CD14-positive monocyte (primary cell): ENCODE measurements around the gene PPIP5K1. TPM values are rescaled to one million over a fixed set of nuclear protein-coding genes. Genes with fewer than 3 reads are reported as not detected.

ENCODE experiments used
- DNase-seq, 3 donors: peaks; one replicate each; pipeline ENCODE4 v3.0.0-alpha.2; 2011 to 2022
- H2AFZ ChIP-seq: 2 replicates; pipeline ENCODE4 v1.6.0; 2012; ENCODE audit warnings: mild to moderate bottlenecking, low read depth, low read length, inconsistent platforms; ENCODE audit not compliant: insufficient read depth, poor library complexity, severe bottlenecking
- H3K27ac ChIP-seq, 2 donors: 1 replicate in 1 of 2; 2 replicates in 1 of 2; pipeline ENCODE4 v1.5.1; 2012 to 2013; ENCODE audit warnings: low read length in 2 of 2, control low read depth in 1 of 2, inconsistent platforms in 1 of 2, low read depth in 1 of 2, mild to moderate bottlenecking in 1 of 2
- H3K27me3 ChIP-seq, 2 donors: one replicate each; pipeline versions ENCODE4 v1.6.0 to v1.6.1; 2011 to 2013; ENCODE audit warnings: low read length in 2 of 2; ENCODE audit not compliant: control insufficient read depth in 2 of 2, insufficient read depth in 2 of 2
- H3K36me3 ChIP-seq, 2 donors: replicated peaks in 1 of 2; 1 replicate in 1 of 2; 2 replicates in 1 of 2; pipeline versions ENCODE4 v1.5.1 to v1.6.1; 2012 to 2013; ENCODE audit warnings: low read length in 2 of 2, control low read depth in 1 of 2, inconsistent platforms in 1 of 2, mild to moderate bottlenecking in 1 of 2; ENCODE audit not compliant: insufficient read depth in 2 of 2, control insufficient read depth in 1 of 2
- H3K4me1 ChIP-seq, 2 donors: 1 replicate in 1 of 2; 2 replicates in 1 of 2; pipeline versions ENCODE4 v1.5.1 to v1.6.1; 2012 to 2013; ENCODE audit warnings: low read length in 2 of 2, control low read depth in 1 of 2, inconsistent platforms in 1 of 2, mild to moderate bottlenecking in 1 of 2, moderate library complexity in 1 of 2; ENCODE audit not compliant: insufficient read depth in 2 of 2, control insufficient read depth in 1 of 2
- H3K4me2 ChIP-seq: replicated peaks from 2 replicates; pipeline ENCODE3; 2012; ENCODE audit warnings: low read length, moderate library complexity, mild to moderate bottlenecking; ENCODE audit not compliant: poor library complexity, severe bottlenecking; ENCODE audit errors: extremely low read depth
- H3K4me3 ChIP-seq, 3 experiments: fragments of 200-600 bp in 1 of 3; sonication (generic) in 1 of 3; replicated peaks in 1 of 3; 1 replicate in 2 of 3; 2 replicates in 1 of 3; pipeline ENCODE4 v1.5.1; 2011 to 2013; ENCODE audit warnings: low read length in 3 of 3, mild to moderate bottlenecking in 3 of 3, control low read depth in 2 of 3, low read depth in 2 of 3, inconsistent platforms in 1 of 3, moderate library complexity in 1 of 3
- H3K79me2 ChIP-seq: 2 replicates; pipeline ENCODE4 v1.6.0; 2012; ENCODE audit warnings: mild to moderate bottlenecking, control low read depth, inconsistent platforms, low read length, moderate library complexity; ENCODE audit not compliant: insufficient read depth
- H3K9ac ChIP-seq: 2 replicates; pipeline ENCODE4 v1.6.0; 2017; ENCODE audit warnings: low read length, mild to moderate bottlenecking; ENCODE audit not compliant: insufficient read depth, poor library complexity, severe bottlenecking
- H3K9me3 ChIP-seq, 2 donors: replicated peaks in 1 of 2; 1 replicate in 1 of 2; 2 replicates in 1 of 2; pipeline versions ENCODE4 v1.5.1 to v1.6.1; 2012 to 2013; ENCODE audit warnings: low read length in 2 of 2, control low read depth in 1 of 2; ENCODE audit not compliant: control insufficient read depth in 1 of 2, insufficient read depth in 1 of 2
- H4K20me1 ChIP-seq: 2 replicates; pipeline ENCODE4 v1.6.0; 2012; ENCODE audit warnings: mild to moderate bottlenecking, low read length, control low read depth, moderate library complexity; ENCODE audit not compliant: insufficient read depth
- H3K27ac Mint-ChIP-seq, 7 donors: one replicate each; pipeline ENCODE4 v1.8.0; 2020; ENCODE audit warnings: mild to moderate bottlenecking in 7 of 7, mixed read lengths in 7 of 7, moderate library complexity in 6 of 7, inconsistent platforms in 2 of 7
- H3K27me3 Mint-ChIP-seq, 3 donors: one replicate each; pipeline ENCODE4 v1.8.0; 2021 to 2022; ENCODE audit warnings: low read depth in 3 of 3, mild to moderate bottlenecking in 3 of 3, mixed read lengths in 3 of 3, moderate library complexity in 3 of 3, inconsistent platforms in 1 of 3
- H3K36me3 Mint-ChIP-seq, 2 donors: one replicate each; pipeline ENCODE4 v1.8.0; 2020; ENCODE audit warnings: mixed read lengths in 2 of 2, inconsistent platforms in 1 of 2, mild to moderate bottlenecking in 1 of 2
- H3K4me1 Mint-ChIP-seq: one replicate; pipeline ENCODE4 v1.8.0; 2020; ENCODE audit warnings: mild to moderate bottlenecking, mixed read lengths
- H3K4me3 Mint-ChIP-seq, 2 donors: one replicate each; pipeline ENCODE4 v1.8.0; 2020; ENCODE audit warnings: mild to moderate bottlenecking in 2 of 2, mixed read lengths in 2 of 2, moderate library complexity in 1 of 2
- H3K9me3 Mint-ChIP-seq, 7 donors: one replicate each; pipeline ENCODE4 v1.8.0; 2020 to 2022; ENCODE audit warnings: mixed read lengths in 7 of 7, mild to moderate bottlenecking in 6 of 7, moderate library complexity in 6 of 7, inconsistent platforms in 2 of 7
- CTCF ChIP-seq: fragments of 200-600 bp; IDR thresholded peaks from one replicate; pipeline ENCODE4 v1.8.0; 2022; ENCODE audit warnings: antibody characterized with exemption, mild to moderate bottlenecking
- WGBS: methylation state at CpG from one replicate; pipeline ENCODE4 v1.1.5; 2013; ENCODE audit warnings: missing lambda C conversion rate; ENCODE audit not compliant: insufficient coverage; 5-methylcytosine and 5-hydroxymethylcytosine counted together
- intact Hi-C, 2 donors: fragments of 100-400 bp; cut with micrococcal nuclease; formaldehyde crosslinking; loops; one replicate each; pipeline versions ENCODE4 v1.15.0 to v1.15.1; 2023
- polyA plus RNA-seq, 3 donors: library from polyadenylated mRNA; depleted of rRNA in 1 of 3; unstranded in 2 of 3; stranded (reverse) in 1 of 3; fragments of 300-500 nt in 2 of 3; fragments of >200 nt in 1 of 3; fragmentation: Illumina TruSeq in 2 of 3; gene quantifications; 1 replicate in 2 of 3; 2 replicates in 1 of 3; pipeline ENCODE4 v1.2.3, GENCODE V29; 2012 to 2021

PPIP5K1 gene
- polyA plus RNA-seq, 3 donors = 0.95 to 19.9 (median 2.0) TPM

DNA sequence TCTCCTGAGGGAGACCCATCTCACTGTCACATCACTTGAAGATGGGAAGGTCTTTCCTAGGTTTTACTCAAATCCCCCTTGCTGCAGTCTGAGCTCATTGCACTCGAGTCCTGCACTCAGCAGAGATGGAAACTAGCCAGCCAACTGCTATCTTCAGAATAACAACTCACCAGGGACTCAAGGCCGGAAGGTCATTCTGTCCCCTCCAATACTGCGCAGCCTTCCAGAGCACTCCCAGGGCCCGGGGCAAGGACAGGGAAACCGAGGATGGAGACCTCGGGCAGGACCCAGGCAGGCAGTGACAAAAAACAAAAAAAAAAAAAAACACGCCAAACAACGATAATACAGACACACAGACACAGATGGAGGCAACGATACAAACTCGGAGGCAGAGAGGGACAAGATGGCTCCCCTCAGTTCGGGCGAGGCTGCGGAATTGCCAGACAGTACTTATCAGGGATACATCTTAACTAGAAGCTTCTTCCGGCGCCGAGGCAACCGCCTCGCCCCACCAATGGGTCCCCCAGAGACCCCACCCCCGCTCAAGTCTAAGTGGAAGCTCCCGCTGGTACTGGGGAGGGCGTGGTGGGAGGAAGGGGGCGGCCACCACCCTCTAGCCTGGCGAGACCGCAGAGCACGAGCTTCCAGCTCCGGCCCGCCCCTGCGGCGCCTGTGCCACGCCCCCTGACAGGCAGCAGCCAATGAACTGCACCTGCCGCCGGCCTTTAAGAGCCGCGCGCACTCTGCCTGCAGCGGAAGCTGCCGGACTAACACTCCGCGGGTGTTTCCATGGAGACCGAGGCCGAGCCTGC lies 79.6 kb downstream of the PPIP5K1 start:
- intact Hi-C loops = loop anchor here (2.0 to 10.0 kb wide), 2 partner anchors 18 to 66 kb away; partner anchors contain the start of gene TP53BP1 (in 1 of the 2)
- Histone ChIP-seq H4K20me1 (no peaks in the 10 kb centered on the region), H3K79me2 (no peaks in the 10 kb centered on the region), H2AFZ (peak overlapping the region; percentile 96), H3K9me3 (peaks cover 0 to 3% of the 10 kb centered on the region in 2 donors), H3K4me2 (peak overlapping the region; percentile 88), H3K27ac (peak overlapping the region in 1 of 2 donors; percentile 77), H3K4me1 (peaks cover 11 to 13% of the 10 kb centered on the region in 2 donors), H3K4me3 (peak overlapping the region; percentile 59 to 97 (median 78)), H3K27me3 (peaks cover 9 to 11% of the 10 kb centered on the region in 2 donors), H3K36me3 (no peaks in the 10 kb centered on the region), H3K9ac (peak overlapping the region; percentile 57)
- H3K4me1 Mint-ChIP-seq = peaks cover 18% of the 10 kb centered on the region
- WGBS = 0% methylated on average over 29 of the region's 41 CpGs
- H3K4me3 Mint-ChIP-seq = peak overlapping the region; percentile 90 to 91
- peak; percentile 97 to 100 (median 99) for DNase-seq
- no peak for TF ChIP-seq CTCF
- H3K27ac Mint-ChIP-seq = peak overlapping the region; percentile 18 to 94 (median 86)
- H3K27me3 Mint-ChIP-seq = peaks cover 14 to 18% (median 15%) of the 10 kb centered on the region in 3 donors
- no peaks in the 10 kb centered on the region for H3K36me3 Mint-ChIP-seq
- peaks cover 0 to 5% (median 0%) of the 10 kb centered on the region in 7 donors for H3K9me3 Mint-ChIP-seq

- Mint-ChIP-seq H3K27ac (peak overlapping the region in 1 of 7 donors; percentile 94), H3K4me1 (peaks cover 18% of the 10 kb centered on the region), H3K9me3 (peaks cover 0 to 5% (median 0%) of the 10 kb centered on the region in 7 donors), H3K27me3 (peaks cover 14 to 18% (median 15%) of the 10 kb centered on the region in 3 donors), H3K4me3 (peak overlapping the region; percentile 90 to 91), H3K36me3 (no peaks in the 10 kb centered on the region)
- Histone ChIP-seq H2AFZ (peak overlapping the region; percentile 96), H3K4me3 (peak overlapping the region in 1 of 3 experiments; percentile 97), H3K27me3 (peaks cover 9 to 11% of the 10 kb centered on the region in 2 donors), H3K27ac (no peak overlapping the region), H3K4me2 (peak overlapping the region; percentile 88), H3K4me1 (peaks cover 11 to 13% of the 10 kb centered on the region in 2 donors), H4K20me1 (no peaks in the 10 kb centered on the region), H3K9ac (no peak overlapping the region), H3K79me2 (no peaks in the 10 kb centered on the region), H3K9me3 (peaks cover 0 to 3% of the 10 kb centered on the region in 2 donors), H3K36me3 (no peaks in the 10 kb centered on the region)
- no peak for DNase-seq
- intact Hi-C loops = loop anchor here (2.0 to 10.0 kb wide), 2 partner anchors 17 to 65 kb away; partner anchors contain the start of gene TP53BP1 (in 1 of the 2)
- no peak for TF ChIP-seq CTCF
- 57% methylated on average over 1 of the region's 8 CpGs for WGBS
Measured at GRCh38 chr15:43509660-43510199, 80.3 kb downstream of the PPIP5K1 start.
